ENCODE results near the gene FARSA. TPM values are rescaled to one million over a fixed set of nuclear protein-coding genes. Genes with fewer than 3 reads are reported as not detected.
A peak's percentile ranks its signal among the peaks of the same experiment; 100 is the strongest.

FARSA gene
- total RNA-seq, 6 donors from 2014 or later: 35.3 to 104 (median 53.4) TPM

DNA sequence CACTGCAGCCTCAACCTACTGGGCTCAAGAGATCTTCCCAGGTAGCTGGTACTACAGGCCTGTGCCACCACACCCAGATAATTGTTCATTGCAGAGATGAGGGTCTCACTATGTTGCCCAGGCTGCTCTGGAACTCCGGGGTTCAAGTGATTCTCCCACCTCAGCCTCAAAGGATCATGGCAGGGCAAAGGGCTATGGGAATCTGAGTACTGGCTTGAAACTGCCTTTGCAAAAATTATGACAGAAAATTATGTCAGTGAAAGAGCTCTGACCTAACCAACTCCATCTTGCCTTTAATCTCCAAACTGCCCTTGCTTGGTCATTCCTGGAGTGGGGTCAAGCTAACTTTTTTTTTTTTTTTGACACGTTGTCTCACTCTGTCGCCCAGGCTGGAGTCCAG lies 50.9 kb downstream of the FARSA start:
- no peak for ATAC-seq (ENCODE audit: low FRiP score in 2 of 2)
- peaks cover 0 to 13% (median 12%) of the 10 kb centered on the region in 4 donors for H3K36me3 ChIP-seq
- peaks cover 21 to 38% (median 27%) of the 10 kb centered on the region in 4 donors for H3K4me1 ChIP-seq
- 74 to 85% methylated on average over 3 of the region's 3 CpGs for WGBS, 2 donors
- peaks cover 0 to 6% (median 2%) of the 10 kb centered on the region in 4 donors for H3K27me3 ChIP-seq
- DNase-seq: no peak
- H3K9me3 ChIP-seq: peaks cover 0 to 8% (median 4%) of the 10 kb centered on the region in 4 donors
- no peak overlapping the region for H3K4me3 ChIP-seq
- TF ChIP-seq POLR2AphosphoS5 (IDR thresholded peaks at IDR 0.05) (no peak), EP300 (IDR thresholded peaks at IDR 0.05) (no peak), POLR2A (IDR thresholded peaks at IDR 0.05) (no peak)
- TF ChIP-seq, protein P1, sequence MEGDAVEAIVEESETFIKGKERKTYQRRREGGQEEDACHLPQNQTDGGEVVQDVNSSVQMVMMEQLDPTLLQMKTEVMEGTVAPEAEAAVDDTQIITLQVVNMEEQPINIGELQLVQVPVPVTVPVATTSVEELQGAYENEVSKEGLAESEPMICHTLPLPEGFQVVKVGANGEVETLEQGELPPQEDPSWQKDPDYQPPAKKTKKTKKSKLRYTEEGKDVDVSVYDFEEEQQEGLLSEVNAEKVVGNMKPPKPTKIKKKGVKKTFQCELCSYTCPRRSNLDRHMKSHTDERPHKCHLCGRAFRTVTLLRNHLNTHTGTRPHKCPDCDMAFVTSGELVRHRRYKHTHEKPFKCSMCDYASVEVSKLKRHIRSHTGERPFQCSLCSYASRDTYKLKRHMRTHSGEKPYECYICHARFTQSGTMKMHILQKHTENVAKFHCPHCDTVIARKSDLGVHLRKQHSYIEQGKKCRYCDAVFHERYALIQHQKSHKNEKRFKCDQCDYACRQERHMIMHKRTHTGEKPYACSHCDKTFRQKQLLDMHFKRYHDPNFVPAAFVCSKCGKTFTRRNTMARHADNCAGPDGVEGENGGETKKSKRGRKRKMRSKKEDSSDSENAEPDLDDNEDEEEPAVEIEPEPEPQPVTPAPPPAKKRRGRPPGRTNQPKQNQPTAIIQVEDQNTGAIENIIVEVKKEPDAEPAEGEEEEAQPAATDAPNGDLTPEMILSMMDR (IDR thresholded peaks at IDR 0.05): no peak
- peak overlapping the region in 1 of 4 donors; percentile 41 for H3K27ac ChIP-seq

DNA sequence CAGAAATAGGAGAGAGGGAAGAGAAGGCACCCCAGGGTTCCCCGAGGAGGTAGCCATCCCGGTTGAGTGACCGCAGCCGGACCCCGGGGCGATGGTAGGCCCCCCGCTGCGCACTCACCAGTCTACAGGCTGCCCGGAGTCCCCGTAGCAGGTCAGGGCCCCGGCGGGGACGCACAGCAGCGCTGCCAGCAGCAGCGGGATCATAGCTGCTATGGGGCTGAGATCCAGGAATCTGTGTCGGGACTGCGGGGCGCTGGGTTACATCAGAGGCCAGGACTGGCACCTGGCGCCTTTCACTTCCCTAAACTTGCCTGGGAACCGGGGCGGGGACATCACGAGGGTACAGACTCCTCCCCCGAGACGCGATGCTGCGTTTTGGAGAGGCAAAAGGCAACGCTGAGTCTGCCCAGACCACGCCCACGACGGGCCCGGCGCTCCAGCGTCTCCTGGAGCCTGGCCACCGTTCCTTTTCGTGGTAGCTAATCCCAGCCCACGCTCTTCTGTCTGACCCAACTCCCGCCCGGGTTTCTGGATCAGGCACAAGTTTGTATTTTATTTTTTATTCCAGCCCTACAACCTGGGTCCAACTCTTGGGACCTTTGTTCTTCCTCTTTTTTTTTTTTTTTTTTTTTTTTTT lies 52.2 kb downstream of the FARSA start, which contains the start of gene DNASE2:
Gene DNASE2 (minus strand): TSS at position 278 of the 637 bp plus-strand sequence. CDS start 74 bp downstream, at position 204.
- Histone ChIP-seq H3K36me3 (peaks cover 0 to 26% (median 21%) of the 10 kb centered on the region in 4 donors), H3K27ac (peak within 1 kb of the TSS; percentile 86 to 92 (median 90)), H3K4me3 (peak within 1 kb of the TSS; percentile 68 to 85 (median 78)), H3K4me1 (peaks cover 21 to 36% (median 27%) of the 10 kb centered on the region in 4 donors), H3K9me3 (peaks cover 0 to 8% (median 4%) of the 10 kb centered on the region in 4 donors), H3K27me3 (peaks cover 0 to 6% (median 2%) of the 10 kb centered on the region in 4 donors)
- DNase-seq (peak; percentile 97 to 99), ATAC-seq (ENCODE audit: low FRiP score in 2 of 2) (peak; percentile 94 to 96)
- 1 to 2% methylated on average over 13 to 35 of the region's 38 CpGs for WGBS, 2 donors
- no peak for TF ChIP-seq EP300 (IDR thresholded peaks at IDR 0.05)
- TF ChIP-seq POLR2AphosphoS5 (IDR thresholded peaks at IDR 0.05): peak; percentile 56 to 92
- TF ChIP-seq POLR2A (IDR thresholded peaks at IDR 0.05): peak in 3 of 4 donors; percentile 70 to 92 (median 87)
- TF ChIP-seq, protein P1 (IDR thresholded peaks at IDR 0.05): no peak

DNA sequence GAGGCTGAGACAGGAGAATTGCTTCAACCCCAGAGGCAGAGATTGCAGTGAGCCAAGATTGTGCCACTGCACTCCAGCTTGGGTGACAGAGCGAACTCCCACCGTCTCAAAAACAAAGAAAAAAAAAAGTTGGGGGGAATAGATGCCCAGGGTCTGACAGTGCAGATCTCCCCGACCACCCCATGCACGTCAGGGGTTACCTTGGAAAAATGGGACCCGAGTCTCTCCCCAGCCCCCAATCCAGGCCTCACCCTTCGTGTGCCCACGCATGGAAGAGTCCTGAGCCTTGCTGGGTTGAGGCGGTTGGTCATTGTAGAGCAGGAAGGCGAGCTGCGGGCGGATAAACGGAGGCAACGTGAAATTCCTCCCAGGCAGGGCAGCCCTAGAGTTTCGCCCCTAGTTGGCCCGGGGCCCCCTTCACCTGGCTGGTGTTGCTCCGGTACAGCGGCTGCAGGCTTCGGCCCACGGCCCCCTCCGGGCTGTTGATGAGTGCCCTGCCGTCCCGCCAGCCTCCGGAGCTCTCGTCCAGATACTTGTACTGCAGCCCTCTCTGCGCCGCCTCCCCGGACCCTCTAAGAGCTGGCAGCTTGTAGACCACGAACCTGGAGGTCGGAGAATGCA lies 52.9 kb downstream of the FARSA start:
- DNase-seq: peak; percentile 41 to 84
- 17 to 25% methylated on average over 19 of the region's 29 CpGs for WGBS, 2 donors
- H3K27me3 ChIP-seq: peaks cover 0 to 4% (median 1%) of the 10 kb centered on the region in 4 donors
- peaks cover 0 to 8% (median 4%) of the 10 kb centered on the region in 4 donors for H3K9me3 ChIP-seq
- H3K36me3 ChIP-seq: peaks cover 0 to 32% (median 23%) of the 10 kb centered on the region in 4 donors
- H3K27ac ChIP-seq: peak overlapping the region; percentile 86 to 92 (median 90)
- H3K4me1 ChIP-seq: peaks cover 15 to 30% (median 22%) of the 10 kb centered on the region in 4 donors
- H3K4me3 ChIP-seq: peak overlapping the region; percentile 68 to 85 (median 78)
- ATAC-seq (ENCODE audit: low FRiP score in 2 of 2): peak; percentile 11 to 34
- TF ChIP-seq POLR2A (IDR thresholded peaks at IDR 0.05): no peak
- no peak for TF ChIP-seq EP300 (IDR thresholded peaks at IDR 0.05)
- TF ChIP-seq POLR2AphosphoS5 (IDR thresholded peaks at IDR 0.05): no peak
- TF ChIP-seq, protein P1 (IDR thresholded peaks at IDR 0.05): no peak

DNA sequence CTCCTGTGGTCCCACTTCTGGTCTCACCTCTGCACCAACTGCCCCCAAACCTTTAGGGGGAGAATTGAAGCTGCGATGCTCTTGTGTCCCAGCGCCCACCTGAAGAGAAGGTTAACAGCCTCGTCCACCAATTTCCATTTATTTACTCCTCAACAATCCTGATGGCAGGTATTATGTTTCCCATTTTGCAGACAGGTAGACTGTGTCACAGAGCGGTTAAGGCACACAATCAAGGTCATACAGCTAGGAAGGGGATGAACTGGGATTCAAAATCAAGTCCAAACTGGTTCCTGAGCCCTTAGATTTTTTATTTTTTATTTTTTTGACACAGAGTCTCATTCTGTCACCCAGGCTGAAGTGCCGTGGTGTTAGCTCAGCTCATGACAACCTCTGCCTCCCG lies 58.4 kb downstream of the FARSA start:
- ATAC-seq (ENCODE audit: low FRiP score in 2 of 2) (no peak), DNase-seq (no peak)
- WGBS, 2 donors: 95 to 96% methylated on average over 6 of the region's 6 CpGs
- peaks cover 0 to 12% (median 6%) of the 10 kb centered on the region in 4 donors for H3K4me1 ChIP-seq
- no peaks in the 10 kb centered on the region for H3K9me3 ChIP-seq
- H3K27ac ChIP-seq: no peak overlapping the region
- H3K36me3 ChIP-seq: peaks cover 0 to 39% (median 25%) of the 10 kb centered on the region in 4 donors
- no peak overlapping the region for H3K4me3 ChIP-seq
- no peak for TF ChIP-seq POLR2AphosphoS5 (IDR thresholded peaks at IDR 0.05)
- no peak for TF ChIP-seq POLR2A (IDR thresholded peaks at IDR 0.05)
- TF ChIP-seq, protein P1 (IDR thresholded peaks at IDR 0.05): no peak
- no peaks in the 10 kb centered on the region for H3K27me3 ChIP-seq

All from upper lobe of left lung (tissue), 6 donors.